ENCODE results near the gene GTPBP1. TPM values are rescaled to one million over a fixed set of nuclear protein-coding genes. Genes with fewer than 3 reads are reported as not detected.

The GTPBP1 gene
- total and polyA plus RNA-seq, 2 donors (not counting 3 experiments of a cell fraction or from before 2014, with no cell fraction given): 29.8 to 50.3 TPM

- H3K36me3 ChIP-seq (ENCODE audit: control insufficient read depth in 2 of 2, extremely low read depth in 1 of 2, insufficient read depth in 2 of 2, low read length in 2 of 2): peaks cover 2 to 26% of the 10 kb centered on the region in 2 experiments
- CTCF ChIA-PET: interaction anchor here (0.5 kb wide), 1 partner anchor 282 kb away, joined by 3 read pairs; no protein-coding TSS in a partner anchor
- no peak for FAIRE-seq
Measured at GRCh38 chr22:38721551-38721950, 15.8 kb downstream of the GTPBP1 start.

DNA sequence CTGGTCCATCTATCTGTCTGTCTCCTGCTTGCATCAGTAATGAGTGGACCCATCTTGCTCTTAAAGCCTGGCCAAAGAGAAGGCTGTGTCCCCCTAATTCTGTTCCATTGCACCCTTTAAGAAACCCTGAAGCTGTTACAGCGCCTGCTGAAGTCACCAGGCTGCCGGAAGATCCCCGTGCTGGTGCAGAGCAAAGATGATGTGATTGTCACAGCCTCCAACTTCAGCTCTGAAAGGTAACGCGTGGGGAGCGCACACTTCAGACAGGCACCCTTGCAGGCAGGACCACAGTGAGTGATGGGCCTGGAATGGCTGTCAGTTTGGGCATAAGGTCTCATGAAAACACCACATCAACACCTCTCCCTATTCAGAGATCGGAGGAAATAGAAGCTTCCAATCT lies 18.4 kb downstream of the GTPBP1 start:
- H3K4me3 ChIP-seq (replicated peaks in 1 of 3; ENCODE audit: insufficient read depth in 1 of 3, low read depth in 1 of 3, low read length in 3 of 3): no peak overlapping the region
- no peaks in the 10 kb centered on the region for H3K79me2 ChIP-seq (ENCODE audit: control insufficient read depth, insufficient read depth, low read length)
- ChIA-PET CTCF (interaction anchor here (1.1 to 1.7 kb wide), 10 partner anchors 9 to 672 kb away, joined by 3 to 19 read pairs (median 8); partner anchors contain the start of genes GTPBP1 and TOMM22), POLR2A (no interaction called here)
- no peaks in the 10 kb centered on the region for H3K4me1 ChIP-seq (ENCODE audit: control insufficient read depth, extremely low read depth, insufficient read depth, low read length)
- H2AFZ ChIP-seq (ENCODE audit: low read depth, low read length): no peak overlapping the region
- no peaks in the 10 kb centered on the region for H4K20me1 ChIP-seq (replicated peaks; ENCODE audit: control insufficient read depth, extremely low read depth, insufficient read depth, low read length)
- H3K27ac ChIP-seq (ENCODE audit: insufficient read depth, low read depth, low read length): no peak overlapping the region
- no peaks in the 10 kb centered on the region for H3K9me3 ChIP-seq (replicated peaks; ENCODE audit: control insufficient read depth, insufficient read depth, low read length)
- FAIRE-seq (no peak), DNase-seq (ENCODE audit: low read depth, low spot score) (no peak)
- no peaks in the 10 kb centered on the region for H3K27me3 ChIP-seq (ENCODE audit: control insufficient read depth in 2 of 2, insufficient read depth in 2 of 2, low read length in 2 of 2)
- H3K4me2 ChIP-seq (ENCODE audit: insufficient read depth, low read length): no peak overlapping the region
- H3K36me3 ChIP-seq (ENCODE audit: control insufficient read depth in 2 of 2, extremely low read depth in 1 of 2, insufficient read depth in 2 of 2, low read length in 2 of 2): peaks cover 12 to 45% of the 10 kb centered on the region in 2 experiments
- dilution Hi-C loops (cut with MboI; ENCODE audit: extremely low pct_ligation_motif_present, low sequenced_read_pairs) (no loop called here), intact Hi-C loops (cut with micrococcal nuclease) (no loop called here)
- TF ChIP-seq EZH2 (IDR thresholded peaks at IDR 0.05; ENCODE audit: borderline replicate concordance, low read depth, low read length, severe bottlenecking) (no peak), MAX (IDR thresholded peaks at IDR 0.05; ENCODE audit: insufficient read depth, insufficient read length) (no peak), POLR2AphosphoS5 (IDR thresholded peaks at IDR 0.05; ENCODE audit: insufficient read depth, low read depth, low read length) (no peak), GATA2 (IDR thresholded peaks at IDR 0.05; ENCODE audit: insufficient read depth, insufficient read length, low read depth, low read length) (no peak), FOS (IDR thresholded peaks at IDR 0.05; ENCODE audit: borderline replicate concordance, insufficient read depth, low read length) (no peak), CTCF (IDR thresholded peaks at IDR 0.05; ENCODE audit: extremely low read depth in 1 of 2, insufficient read depth in 1 of 2, low read depth in 1 of 2, low read length in 2 of 2) (no peak), POLR2A (IDR thresholded peaks at IDR 0.05; ENCODE audit: low read depth, low read length) (no peak), MYC (IDR thresholded peaks at IDR 0.05; ENCODE audit: low read depth, low read length) (no peak), JUN (IDR thresholded peaks at IDR 0.05; ENCODE audit: borderline replicate concordance, insufficient read depth, insufficient read length, low read depth) (no peak)
- BruUV-seq (replicated peaks): no TSS peak
- H3K9me1 ChIP-seq (replicated peaks; ENCODE audit: control insufficient read depth, extremely low read depth, insufficient read depth, low read length): no peaks in the 10 kb centered on the region
- H3K9ac ChIP-seq (replicated peaks; ENCODE audit: extremely low read depth, insufficient read depth, low read length): no peak overlapping the region

More at GRCh38 chr22:38721551-38721950, 15.8 kb downstream of the GTPBP1 start:
- no peaks in the 10 kb centered on the region for H4K20me1 ChIP-seq (replicated peaks; ENCODE audit: control insufficient read depth, extremely low read depth, insufficient read depth, low read length)
- no peak overlapping the region for H3K27ac ChIP-seq (ENCODE audit: insufficient read depth, low read depth, low read length)
- intact Hi-C loops (cut with micrococcal nuclease): no loop called here
- no peak overlapping the region for H3K9ac ChIP-seq (replicated peaks; ENCODE audit: extremely low read depth, insufficient read depth, low read length)
- H3K9me3 ChIP-seq (replicated peaks; ENCODE audit: control insufficient read depth, insufficient read depth, low read length): no peaks in the 10 kb centered on the region
- no peak for DNase-seq (ENCODE audit: low read depth, low spot score)
- H3K9me1 ChIP-seq (replicated peaks; ENCODE audit: control insufficient read depth, extremely low read depth, insufficient read depth, low read length): no peaks in the 10 kb centered on the region
- H3K4me2 ChIP-seq (ENCODE audit: insufficient read depth, low read length): no peak overlapping the region
- dilution Hi-C loops (cut with MboI; ENCODE audit: extremely low pct_ligation_motif_present, low sequenced_read_pairs): no loop called here
- POLR2A ChIA-PET: no interaction called here
- TF ChIP-seq EZH2 (IDR thresholded peaks at IDR 0.05; ENCODE audit: borderline replicate concordance, low read depth, low read length, severe bottlenecking) (no peak), MYC (IDR thresholded peaks at IDR 0.05; ENCODE audit: low read depth, low read length) (no peak), JUN (IDR thresholded peaks at IDR 0.05; ENCODE audit: borderline replicate concordance, insufficient read depth, insufficient read length, low read depth) (no peak), POLR2AphosphoS5 (IDR thresholded peaks at IDR 0.05; ENCODE audit: insufficient read depth, low read depth, low read length) (no peak), MAX (IDR thresholded peaks at IDR 0.05; ENCODE audit: insufficient read depth, insufficient read length) (no peak), FOS (IDR thresholded peaks at IDR 0.05; ENCODE audit: borderline replicate concordance, insufficient read depth, low read length) (no peak), GATA2 (IDR thresholded peaks at IDR 0.05; ENCODE audit: insufficient read depth, insufficient read length, low read depth, low read length) (no peak), POLR2A (IDR thresholded peaks at IDR 0.05; ENCODE audit: low read depth, low read length) (no peak)
- H3K27me3 ChIP-seq (ENCODE audit: control insufficient read depth in 2 of 2, insufficient read depth in 2 of 2, low read length in 2 of 2): no peaks in the 10 kb centered on the region
- no TSS peak for BruUV-seq (replicated peaks)
- no peak overlapping the region for H2AFZ ChIP-seq (ENCODE audit: low read depth, low read length)
- H3K4me3 ChIP-seq (replicated peaks in 1 of 3; ENCODE audit: insufficient read depth in 1 of 3, low read depth in 1 of 3, low read length in 3 of 3): no peak overlapping the region
- no peaks in the 10 kb centered on the region for H3K79me2 ChIP-seq (ENCODE audit: control insufficient read depth, insufficient read depth, low read length)
- peaks cover 10% of the 10 kb centered on the region for H3K4me1 ChIP-seq (ENCODE audit: control insufficient read depth, extremely low read depth, insufficient read depth, low read length)
